Endodermal cell (in vitro differentiated cells): ENCODE results near the gene FLYWCH2. TPM values are rescaled to one million over a fixed set of nuclear protein-coding genes. Genes with fewer than 3 reads are reported as not detected.
A peak's percentile ranks its signal among the peaks of the same experiment; 100 is the strongest.

Source experiments
- DNase-seq: peaks from one replicate; pipeline ENCODE4 v3.0.0-alpha.2; 2017
- H3K27ac ChIP-seq: 2 replicates; pipeline ENCODE4 v1.5.1; 2013; ENCODE audit warnings: mild to moderate bottlenecking, low read depth, low read length, moderate library complexity
- H3K27me3 ChIP-seq: 2 replicates; pipeline ENCODE4 v1.6.1; 2013; ENCODE audit warnings: mild to moderate bottlenecking, low read length, moderate library complexity; ENCODE audit not compliant: insufficient read depth, control insufficient read depth, poor library complexity, severe bottlenecking
- H3K36me3 ChIP-seq: 2 replicates; pipeline ENCODE4 v1.7.0; 2013; ENCODE audit warnings: mild to moderate bottlenecking, low read length, moderate library complexity; ENCODE audit not compliant: control insufficient read depth, insufficient read depth
- H3K4me1 ChIP-seq: one replicate; pipeline ENCODE4 v1.7.0; 2013; ENCODE audit warnings: low read length; ENCODE audit not compliant: control insufficient read depth, insufficient read depth
- H3K4me3 ChIP-seq: 2 replicates; pipeline ENCODE4 v1.5.1; 2013; ENCODE audit warnings: mild to moderate bottlenecking, low read length, moderate library complexity
- H3K9ac ChIP-seq: 2 replicates; pipeline ENCODE4 v1.6.1; 2013; ENCODE audit warnings: mild to moderate bottlenecking, low read length, moderate library complexity; ENCODE audit not compliant: poor library complexity, severe bottlenecking; ENCODE audit errors: extremely low read depth
- H3K9me3 ChIP-seq: 2 replicates; pipeline ENCODE4 v1.6.1; 2013; ENCODE audit warnings: mild to moderate bottlenecking, low read length, moderate library complexity; ENCODE audit not compliant: control insufficient read depth
- H3K27ac Mint-ChIP-seq: 2 replicates; pipeline ENCODE4 v1.8.0; 2020; ENCODE audit warnings: mixed read lengths
- H3K27me3 Mint-ChIP-seq: 2 replicates; pipeline ENCODE4 v1.8.0; 2021; ENCODE audit warnings: mild to moderate bottlenecking, mixed read lengths; ENCODE audit not compliant: insufficient read depth
- H3K36me3 Mint-ChIP-seq: 2 replicates; pipeline ENCODE4 v1.8.0; 2020; ENCODE audit warnings: low read depth, mixed read lengths
- H3K4me1 Mint-ChIP-seq: 2 replicates; pipeline ENCODE4 v1.8.0; 2020; ENCODE audit warnings: mixed read lengths
- H3K4me3 Mint-ChIP-seq: 2 replicates; pipeline ENCODE4 v1.8.0; 2020; ENCODE audit warnings: mild to moderate bottlenecking, moderate library complexity, mixed read lengths
- H3K9me3 Mint-ChIP-seq: 2 replicates; pipeline ENCODE4 v1.8.0; 2020; ENCODE audit warnings: mild to moderate bottlenecking, mixed read lengths
- WGBS, 2 experiments: methylation state at CpG; one replicate each; pipeline versions ENCODE4 v1.1.5 to v1.1.7; 2013; ENCODE audit warnings: missing lambda C conversion rate in 2 of 2, mixed read lengths in 1 of 2; ENCODE audit not compliant: insufficient coverage in 1 of 2, insufficient read length in 1 of 2; 5-methylcytosine and 5-hydroxymethylcytosine counted together
- total RNA-seq, 2 donors: library from RNA; stranded (reverse); fragmentation: NEBNext Ultra II Directional in 1 of 2; extraction: Animal tissue kit (Norgen Biotek cat#: 25700) in 1 of 2; gene quantifications; 2 replicates in 1 of 2; 3 replicates in 1 of 2; pipeline ENCODE4 v1.2.1, GENCODE V29; 2021
- TF ChIP-seq, protein P1 (sequence below): fragments of 200-600 bp; sonication (generic); conservative IDR thresholded peaks from 2 replicates; pipeline ENCODE4 v1.5.0; 2021; ENCODE audit warnings: antibody characterized with exemption, mild to moderate bottlenecking

The FLYWCH2 gene
- total RNA-seq, 2 donors from 2014 or later: 30.9 to 35.5 TPM

DNA sequence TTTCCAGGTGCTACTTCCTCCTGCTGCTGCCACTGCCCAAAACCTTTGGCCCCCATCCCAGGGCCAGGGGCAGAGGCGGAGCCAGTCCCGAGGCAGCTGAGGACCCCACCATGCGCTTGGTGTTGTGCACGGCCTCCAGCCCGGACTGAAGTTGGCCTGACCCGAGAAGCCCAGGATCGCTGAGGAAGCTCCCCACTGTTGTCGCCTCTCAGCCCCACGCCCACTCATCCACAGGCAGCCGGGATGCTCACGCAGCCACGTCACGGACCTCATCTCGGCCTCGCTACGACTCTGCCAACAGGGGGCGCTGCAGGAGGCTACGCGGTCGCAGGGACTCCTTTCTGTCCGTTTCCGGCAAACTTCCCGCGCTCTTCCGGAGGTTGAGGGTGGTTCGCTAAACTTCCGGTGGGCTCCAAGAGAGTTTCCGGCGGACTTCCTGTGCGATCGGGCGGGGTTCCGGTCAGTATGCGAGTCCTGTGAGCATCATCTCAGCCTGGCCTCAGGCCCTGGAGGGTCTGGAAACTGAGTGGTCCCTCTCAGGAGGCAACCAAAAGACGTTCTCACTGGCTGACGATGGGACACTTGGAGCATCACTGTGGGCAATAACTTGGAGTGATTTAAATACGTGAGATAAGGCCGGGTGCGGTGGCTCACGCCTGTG is 40.5 kb upstream of the FLYWCH2 start:
- TF ChIP-seq, protein P1, sequence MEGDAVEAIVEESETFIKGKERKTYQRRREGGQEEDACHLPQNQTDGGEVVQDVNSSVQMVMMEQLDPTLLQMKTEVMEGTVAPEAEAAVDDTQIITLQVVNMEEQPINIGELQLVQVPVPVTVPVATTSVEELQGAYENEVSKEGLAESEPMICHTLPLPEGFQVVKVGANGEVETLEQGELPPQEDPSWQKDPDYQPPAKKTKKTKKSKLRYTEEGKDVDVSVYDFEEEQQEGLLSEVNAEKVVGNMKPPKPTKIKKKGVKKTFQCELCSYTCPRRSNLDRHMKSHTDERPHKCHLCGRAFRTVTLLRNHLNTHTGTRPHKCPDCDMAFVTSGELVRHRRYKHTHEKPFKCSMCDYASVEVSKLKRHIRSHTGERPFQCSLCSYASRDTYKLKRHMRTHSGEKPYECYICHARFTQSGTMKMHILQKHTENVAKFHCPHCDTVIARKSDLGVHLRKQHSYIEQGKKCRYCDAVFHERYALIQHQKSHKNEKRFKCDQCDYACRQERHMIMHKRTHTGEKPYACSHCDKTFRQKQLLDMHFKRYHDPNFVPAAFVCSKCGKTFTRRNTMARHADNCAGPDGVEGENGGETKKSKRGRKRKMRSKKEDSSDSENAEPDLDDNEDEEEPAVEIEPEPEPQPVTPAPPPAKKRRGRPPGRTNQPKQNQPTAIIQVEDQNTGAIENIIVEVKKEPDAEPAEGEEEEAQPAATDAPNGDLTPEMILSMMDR: peak; percentile 79
- DNase-seq: peak; percentile 88
- Histone ChIP-seq H3K36me3 (no peaks in the 10 kb centered on the region), H3K9ac (no peak overlapping the region), H3K27ac (no peak overlapping the region), H3K4me1 (peaks cover 5% of the 10 kb centered on the region), H3K4me3 (no peak overlapping the region), H3K9me3 (no peaks in the 10 kb centered on the region), H3K27me3 (no peaks in the 10 kb centered on the region)
- WGBS, 2 experiments: 78 to 85% methylated on average over 31 to 40 of the region's 40 CpGs
- H3K9me3 Mint-ChIP-seq: peaks cover 8% of the 10 kb centered on the region
- no peak overlapping the region for H3K4me3 Mint-ChIP-seq
- H3K4me1 Mint-ChIP-seq: peaks cover 16% of the 10 kb centered on the region
- H3K27ac Mint-ChIP-seq: no peak overlapping the region
- H3K27me3 Mint-ChIP-seq: peaks cover 8% of the 10 kb centered on the region
- no peaks in the 10 kb centered on the region for H3K36me3 Mint-ChIP-seq

DNA sequence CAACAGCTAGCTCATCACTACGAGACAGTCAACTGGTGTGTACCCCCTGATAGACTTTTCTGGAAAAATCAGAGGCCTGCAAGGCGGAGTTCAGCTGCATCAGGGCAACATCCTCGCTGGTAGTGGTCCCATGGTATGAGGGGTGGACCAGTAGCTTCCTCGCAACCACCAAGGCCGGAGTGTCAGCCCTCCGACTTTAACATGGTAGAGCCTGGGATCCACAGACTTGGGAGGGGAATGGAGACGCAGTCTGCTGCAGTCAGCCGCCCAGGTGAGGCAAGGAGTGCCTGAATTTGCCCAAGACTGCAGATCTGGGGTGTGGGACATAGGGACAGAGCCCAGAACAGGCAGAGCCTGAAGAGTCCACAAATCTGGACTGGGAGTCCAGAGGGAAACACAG is 39.5 kb upstream of the FLYWCH2 start:
- H3K9me3 Mint-ChIP-seq: peaks cover 12% of the 10 kb centered on the region
- Histone ChIP-seq H3K9ac (no peak overlapping the region), H3K4me3 (no peak overlapping the region), H3K4me1 (peaks cover 5% of the 10 kb centered on the region), H3K27me3 (no peaks in the 10 kb centered on the region), H3K9me3 (peaks cover 8% of the 10 kb centered on the region), H3K27ac (no peak overlapping the region), H3K36me3 (no peaks in the 10 kb centered on the region)
- H3K4me1 Mint-ChIP-seq: peaks cover 16% of the 10 kb centered on the region
- H3K36me3 Mint-ChIP-seq: no peaks in the 10 kb centered on the region
- peaks cover 8% of the 10 kb centered on the region for H3K27me3 Mint-ChIP-seq
- TF ChIP-seq, protein P1: no peak
- DNase-seq: peak; percentile 43
- H3K4me3 Mint-ChIP-seq: no peak overlapping the region
- WGBS, 2 experiments: 91% methylated on average over 7 to 8 of the region's 8 CpGs
- no peak overlapping the region for H3K27ac Mint-ChIP-seq

DNA sequence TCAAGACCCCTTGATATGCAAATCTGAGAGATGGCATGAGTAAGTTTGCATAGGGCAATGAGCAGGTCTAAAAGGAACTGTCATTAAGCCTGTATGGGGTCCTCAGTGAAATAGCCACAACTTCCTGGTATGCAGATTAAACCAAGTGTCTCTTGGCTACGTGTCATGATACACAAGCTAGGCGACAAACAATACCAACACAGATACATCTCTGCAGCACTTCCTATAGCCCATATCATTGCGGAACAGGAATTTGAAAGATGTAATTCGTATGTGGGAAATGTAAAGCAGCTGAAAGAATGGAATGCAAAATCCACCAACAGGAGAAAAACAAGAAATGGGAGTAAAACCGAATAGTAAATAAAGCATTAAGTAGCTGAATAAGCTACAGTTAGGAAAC is 37.9 kb upstream of the FLYWCH2 start:
- Histone ChIP-seq H3K27me3 (peaks cover 5% of the 10 kb centered on the region), H3K4me1 (peaks cover 5% of the 10 kb centered on the region), H3K4me3 (no peak overlapping the region), H3K36me3 (no peaks in the 10 kb centered on the region), H3K27ac (no peak overlapping the region), H3K9ac (no peak overlapping the region), H3K9me3 (peaks cover 8% of the 10 kb centered on the region)
- no peak for DNase-seq
- TF ChIP-seq, protein P1: no peak
- Mint-ChIP-seq H3K36me3 (no peaks in the 10 kb centered on the region), H3K27ac (no peak overlapping the region), H3K9me3 (peaks cover 14% of the 10 kb centered on the region), H3K27me3 (peaks cover 18% of the 10 kb centered on the region), H3K4me3 (no peak overlapping the region), H3K4me1 (peaks cover 20% of the 10 kb centered on the region)
- 82 to 90% methylated on average over 3 to 5 of the region's 5 CpGs for WGBS, 2 experiments
